A549 (cell line): ENCODE data around the gene OR1S1. TPM values are rescaled to one million over a fixed set of nuclear protein-coding genes. Genes with fewer than 3 reads are reported as not detected.
A peak's percentile ranks its signal among the peaks of the same experiment; 100 is the strongest.

Experiments used
- ATAC-seq, 2 experiments: fragments of 200-7000 bp in 1 of 2; fragments of >200 bp in 1 of 2; cut with Nextera tagmentation in 1 of 2; cut with Tn5 transposase in 1 of 2; 3 replicates each; pipeline versions ENCODE4 v1.8.0 to v1.9.1; 2018 to 2020; ENCODE audit warnings: mild to moderate bottlenecking in 1 of 2, moderate library complexity in 1 of 2
- CTCF ChIA-PET: fragments of 300-600 bp; sonication (Branson Sonifier 250); formaldehyde crosslinking; extraction: SDS; loops from one replicate; lab custom pipeline; 2021; ENCODE audit warnings: antibody characterized with exemption, inconsistent platforms; lab: Yijun Ruan, JAX
- POLR2A ChIA-PET: fragments of 350-600 bp; formaldehyde crosslinking; extraction: SDS; loops from one replicate; lab custom pipeline; 2021; ENCODE audit warnings: antibody characterized with exemption, inconsistent platforms; lab: Yijun Ruan, JAX
- DNase-seq, 2 experiments: peaks; one replicate each; pipeline versions ENCODE4 v3.0.0 to v3.0.0-alpha.2; 2011 to 2016; ENCODE audit warnings: low read depth in 1 of 2, low spot score in 1 of 2
- FAIRE-seq: peaks from 2 replicates; lab custom pipeline; 2011; peaks lifted over from hg19 to GRCh38; lab: Jason Lieb, UNC
- H3K27ac ChIP-seq, 2 experiments: fragments of >200 bp; sonication (Bioruptor Twin); formaldehyde crosslinking; 3 replicates each; pipeline ENCODE4 v1.5.1; 2016 to 2017
- H3K4me1 ChIP-seq: fragments of >200 bp; sonication (Bioruptor Twin); formaldehyde crosslinking; 3 replicates; pipeline ENCODE4 v1.6.1; 2016
- H3K4me2 ChIP-seq: fragments of >200 bp; sonication (Bioruptor Twin); formaldehyde crosslinking; 3 replicates; pipeline ENCODE4 v1.6.1; 2016
- H3K4me3 ChIP-seq: fragments of >200 bp; sonication (Bioruptor Twin); formaldehyde crosslinking; 3 replicates; pipeline ENCODE4 v1.5.1; 2016
- H3K9me3 ChIP-seq: fragments of >200 bp; sonication (Bioruptor Twin); formaldehyde crosslinking; 3 replicates; pipeline ENCODE4 v1.6.1; 2016
- CBX2 ChIP-seq: fragments of 200-600 bp; sonication (generic); IDR thresholded peaks from 2 replicates; pipeline ENCODE4 v1.6.1; 2016; ENCODE audit warnings: low read depth, mild to moderate bottlenecking, borderline replicate concordance
- EHMT2 ChIP-seq: fragments of 200-600 bp; sonication (generic); IDR thresholded peaks from 2 replicates; pipeline ENCODE4 v1.6.1; 2016; ENCODE audit warnings: antibody characterized with exemption, low read depth, mild to moderate bottlenecking, moderate library complexity
- FOSB ChIP-seq: fragments of 250-450 bp; sonication (Bioruptor Pico); IDR thresholded peaks from 2 replicates; pipeline ENCODE4 v1.5.0; 2020; ENCODE audit warnings: mild to moderate bottlenecking, moderate library complexity
- GATA3 ChIP-seq: IDR thresholded peaks from 2 replicates; pipeline ENCODE4 v1.6.1; 2012; ENCODE audit warnings: borderline replicate concordance
- HDAC2 ChIP-seq: fragments of 200-600 bp; sonication (generic); IDR thresholded peaks from 2 replicates; pipeline ENCODE4 v1.6.1; 2016
- HOXB5 ChIP-seq: fragments of 250-450 bp; sonication (Bioruptor Pico); IDR thresholded peaks from 2 replicates; pipeline ENCODE4 v1.5.0; 2020; ENCODE audit warnings: mild to moderate bottlenecking, moderate library complexity
- JUN ChIP-seq, 2 experiments: fragments of >200 bp; sonication (Bioruptor Twin); formaldehyde crosslinking; IDR thresholded peaks; 2 replicates in 1 of 2; 3 replicates in 1 of 2; pipeline ENCODE4 v1.6.1; 2016 to 2017
- MAFK ChIP-seq: fragments of 450-650 bp; IDR thresholded peaks from 2 replicates; pipeline ENCODE4 v1.6.1; 2014; ENCODE audit not compliant: partially characterized antibody
- MAX ChIP-seq: IDR thresholded peaks from 2 replicates; pipeline ENCODE4 v1.6.1; 2012
- MAZ ChIP-seq: fragments of 150-350 bp; IDR thresholded peaks from 2 replicates; pipeline ENCODE4 v1.6.1; 2014; ENCODE audit warnings: antibody characterized with exemption, low read depth, low read length, borderline replicate concordance
- NPAS2 ChIP-seq: fragments of 250-450 bp; sonication (Bioruptor Pico); IDR thresholded peaks from 2 replicates; pipeline ENCODE4 v1.8.0; 2022; ENCODE audit warnings: mild to moderate bottlenecking, moderate library complexity, borderline replicate concordance
- PBX3 ChIP-seq: IDR thresholded peaks from 2 replicates; pipeline ENCODE4 v1.6.1; 2012
- POLR2A ChIP-seq: IDR thresholded peaks from 2 replicates; pipeline ENCODE4 v1.6.1; 2012; ENCODE audit warnings: mild to moderate bottlenecking, low read length
- POLR2AphosphoS2 ChIP-seq: conservative IDR thresholded peaks from 2 replicates; pipeline ENCODE4 v1.6.1; 2012; ENCODE audit warnings: low read length, improper control_type of control experiment, inconsistent platforms
- RFX5 ChIP-seq: fragments of 450-650 bp; IDR thresholded peaks from 2 replicates; pipeline ENCODE4 v1.7.1; 2014; ENCODE audit warnings: antibody characterized with exemption, mild to moderate bottlenecking, moderate library complexity
- TFCP2L1 ChIP-seq: fragments of 250-450 bp; sonication (Bioruptor Pico); IDR thresholded peaks from 2 replicates; pipeline ENCODE4 v1.5.0; 2021; ENCODE audit warnings: mild to moderate bottlenecking
- TP53 ChIP-seq: fragments of 250-450 bp; sonication (Bioruptor Pico); IDR thresholded peaks from 2 replicates; pipeline ENCODE4 v1.5.0; 2021; ENCODE audit warnings: mild to moderate bottlenecking, moderate library complexity
- ZFP36 ChIP-seq: fragments of 450-650 bp; IDR thresholded peaks from 2 replicates; pipeline ENCODE4 v1.6.1; 2014; ENCODE audit warnings: borderline replicate concordance; ENCODE audit not compliant: partially characterized antibody
- ZNF302 ChIP-seq: fragments of 250-450 bp; sonication (Bioruptor Pico); IDR thresholded peaks from 2 replicates; pipeline ENCODE4 v1.9.0; 2021; ENCODE audit warnings: inconsistent platforms, mild to moderate bottlenecking, moderate library complexity
- WGBS: methylation state at CpG from one replicate; pipeline ENCODE4 v1.1.6; 2017; ENCODE audit errors: missing lambda C conversion rate; 5-methylcytosine and 5-hydroxymethylcytosine counted together
- polyA plus RNA-seq, 4 experiments: library from polyadenylated mRNA; depleted of rRNA in 3 of 4; stranded (reverse); fragments of >200 nt; fragmentation: RNase III in 1 of 4; extraction: RNeasy Plus Mini Kit Qiagen cat#74134 plus additional on column Dnase treatment in 1 of 4; gene quantifications; 2 replicates in 3 of 4; 3 replicates in 1 of 4; pipeline ENCODE4 v1.2.3, GENCODE V29; 2011 to 2017
- TF ChIP-seq, protein P1 (sequence below): fragments of >200 bp; sonication (Bioruptor Twin); formaldehyde crosslinking; IDR thresholded peaks from 3 replicates; pipeline ENCODE4 v1.5.1; 2016
- TF ChIP-seq, protein P2 (sequence below): fragments of >200 bp; sonication (Bioruptor Twin); formaldehyde crosslinking; IDR thresholded peaks from 2 replicates; pipeline ENCODE4 v1.6.1; 2016
- TF ChIP-seq, protein P3 (sequence below): fragments of 250-450 bp; sonication (Bioruptor Pico); IDR thresholded peaks from 2 replicates; pipeline ENCODE4 v1.5.0; 2021; ENCODE audit warnings: mild to moderate bottlenecking, moderate library complexity, borderline replicate concordance

OR1S1 gene
- polyA plus RNA-seq, 2 of the 4 experiments (the other 2 are of a cell fraction), result not detected

DNA sequence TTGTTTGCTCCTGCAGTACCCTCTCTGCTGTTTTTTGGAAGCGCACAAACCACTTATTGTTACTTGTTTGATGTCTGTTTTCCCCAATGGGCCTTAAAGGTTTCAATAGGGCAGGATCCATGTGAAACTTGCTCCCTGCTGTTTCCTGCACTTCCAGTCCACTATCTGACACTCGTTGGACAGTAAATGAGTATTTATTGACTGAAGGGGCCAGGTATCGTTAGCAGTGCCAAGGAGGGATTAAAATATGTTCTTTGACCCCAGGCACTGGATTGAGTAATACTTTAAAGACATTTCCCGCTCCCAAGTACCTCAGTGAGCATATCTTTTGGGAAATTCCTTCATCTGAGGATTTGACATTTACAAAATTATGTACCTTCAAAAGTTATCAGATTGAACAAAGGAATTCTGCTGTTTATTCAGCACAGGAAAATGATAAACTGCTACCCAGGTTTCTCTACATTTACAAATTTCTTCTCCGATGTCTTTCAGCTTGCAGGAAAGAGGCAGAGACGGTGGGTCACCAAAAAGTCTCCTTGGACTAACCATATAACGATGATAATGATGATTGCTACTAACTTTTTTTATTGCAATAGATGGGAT lies 46.9 kb upstream of the OR1S1 start (continued):
- TF ChIP-seq TFCP2L1 (CRISPR knock-in tag), result no peak

DNA sequence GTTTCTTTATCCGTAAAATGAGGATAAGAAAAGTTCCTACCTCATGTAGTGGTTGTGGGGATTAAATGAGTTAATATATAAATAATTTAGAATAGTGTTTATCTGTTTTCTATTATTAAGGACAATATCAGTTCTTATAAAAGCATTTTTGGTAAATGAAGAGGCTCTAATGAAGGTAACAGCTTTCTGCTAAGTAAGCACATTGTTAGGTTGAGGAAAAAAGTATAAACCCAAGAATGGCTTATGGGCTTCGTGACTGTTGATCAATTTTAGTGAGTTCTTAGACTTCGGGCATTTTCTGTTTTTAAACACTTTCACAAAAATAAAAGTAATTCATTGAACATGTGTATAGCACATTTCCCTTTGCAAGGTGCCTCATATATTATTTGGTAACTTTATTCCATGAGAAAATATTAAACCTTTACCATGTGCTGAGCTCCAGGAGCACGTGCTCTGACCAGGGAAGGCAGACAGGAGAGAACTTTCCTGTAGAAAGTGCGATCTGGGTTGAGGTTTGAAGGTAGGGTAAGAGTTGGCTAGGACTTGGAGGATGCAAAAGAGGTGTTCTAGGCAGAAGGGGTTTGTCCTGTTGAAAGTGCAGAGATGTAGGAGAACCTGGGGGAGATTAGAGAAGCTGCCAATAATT lies 35.0 kb upstream of the OR1S1 start:
- POLR2A ChIA-PET, result no interaction called here
- no peak for DNase-seq
- H3K4me3 ChIP-seq, result no peak overlapping the region
- TF ChIP-seq, protein P1, sequence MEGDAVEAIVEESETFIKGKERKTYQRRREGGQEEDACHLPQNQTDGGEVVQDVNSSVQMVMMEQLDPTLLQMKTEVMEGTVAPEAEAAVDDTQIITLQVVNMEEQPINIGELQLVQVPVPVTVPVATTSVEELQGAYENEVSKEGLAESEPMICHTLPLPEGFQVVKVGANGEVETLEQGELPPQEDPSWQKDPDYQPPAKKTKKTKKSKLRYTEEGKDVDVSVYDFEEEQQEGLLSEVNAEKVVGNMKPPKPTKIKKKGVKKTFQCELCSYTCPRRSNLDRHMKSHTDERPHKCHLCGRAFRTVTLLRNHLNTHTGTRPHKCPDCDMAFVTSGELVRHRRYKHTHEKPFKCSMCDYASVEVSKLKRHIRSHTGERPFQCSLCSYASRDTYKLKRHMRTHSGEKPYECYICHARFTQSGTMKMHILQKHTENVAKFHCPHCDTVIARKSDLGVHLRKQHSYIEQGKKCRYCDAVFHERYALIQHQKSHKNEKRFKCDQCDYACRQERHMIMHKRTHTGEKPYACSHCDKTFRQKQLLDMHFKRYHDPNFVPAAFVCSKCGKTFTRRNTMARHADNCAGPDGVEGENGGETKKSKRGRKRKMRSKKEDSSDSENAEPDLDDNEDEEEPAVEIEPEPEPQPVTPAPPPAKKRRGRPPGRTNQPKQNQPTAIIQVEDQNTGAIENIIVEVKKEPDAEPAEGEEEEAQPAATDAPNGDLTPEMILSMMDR, result no peak
- peak; percentile 49 for TF ChIP-seq MAFK
- TF ChIP-seq, all 56 proteins: peak for 1
- FAIRE-seq (no peak), ATAC-seq (no peak)
- 2% methylated on average over 5 of the region's 5 CpGs for WGBS
- Histone ChIP-seq H3K27ac (no peak overlapping the region), H3K4me1 (no peaks in the 10 kb centered on the region), H3K4me2 (no peak overlapping the region), H3K9me3 (no peaks in the 10 kb centered on the region)
- CTCF ChIA-PET, result no interaction called here

GRCh38 chr11:58178444-58178843 lies 34.1 kb upstream of the OR1S1 start:
- Histone ChIP-seq H3K4me3 (no peak overlapping the region), H3K9me3 (no peaks in the 10 kb centered on the region), H3K27ac (no peak overlapping the region), H3K4me1 (no peaks in the 10 kb centered on the region), H3K4me2 (no peak overlapping the region)
- FAIRE-seq (no peak), ATAC-seq (no peak), DNase-seq (no peak)
- WGBS, result 1% methylated on average over 6 of the region's 6 CpGs
- POLR2A ChIA-PET, result no interaction called here
- no peak for TF ChIP-seq MAZ
- no peak for TF ChIP-seq HOXB5 (CRISPR knock-in tag)
- no peak for TF ChIP-seq JUN (IDR thresholded peaks at IDR 0.05)
- no peak for TF ChIP-seq RFX5
- TF ChIP-seq POLR2AphosphoS2, result no peak
- no peak for TF ChIP-seq ZNF302
- no peak for TF ChIP-seq MAX
- TF ChIP-seq TP53, result no peak
- no peak for TF ChIP-seq EHMT2
- TF ChIP-seq PBX3, result no peak
- no peak for TF ChIP-seq POLR2A
- TF ChIP-seq, protein P2, sequence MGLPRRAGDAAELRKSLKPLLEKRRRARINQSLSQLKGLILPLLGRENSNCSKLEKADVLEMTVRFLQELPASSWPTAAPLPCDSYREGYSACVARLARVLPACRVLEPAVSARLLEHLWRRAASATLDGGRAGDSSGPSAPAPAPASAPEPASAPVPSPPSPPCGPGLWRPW, result no peak
- TF ChIP-seq, protein P3, sequence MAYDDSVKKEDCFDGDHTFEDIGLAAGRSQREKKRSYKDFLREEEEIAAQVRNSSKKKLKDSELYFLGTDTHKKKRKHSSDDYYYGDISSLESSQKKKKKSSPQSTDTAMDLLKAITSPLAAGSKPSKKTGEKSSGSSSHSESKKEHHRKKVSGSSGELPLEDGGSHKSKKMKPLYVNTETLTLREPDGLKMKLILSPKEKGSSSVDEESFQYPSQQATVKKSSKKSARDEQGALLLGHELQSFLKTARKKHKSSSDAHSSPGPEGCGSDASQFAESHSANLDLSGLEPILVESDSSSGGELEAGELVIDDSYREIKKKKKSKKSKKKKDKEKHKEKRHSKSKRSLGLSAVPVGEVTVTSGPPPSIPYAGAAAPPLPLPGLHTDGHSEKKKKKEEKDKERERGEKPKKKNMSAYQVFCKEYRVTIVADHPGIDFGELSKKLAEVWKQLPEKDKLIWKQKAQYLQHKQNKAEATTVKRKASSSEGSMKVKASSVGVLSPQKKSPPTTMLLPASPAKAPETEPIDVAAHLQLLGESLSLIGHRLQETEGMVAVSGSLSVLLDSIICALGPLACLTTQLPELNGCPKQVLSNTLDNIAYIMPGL (CRISPR knock-in tag), result no peak
- no peak for TF ChIP-seq HDAC2
- TF ChIP-seq FOSB, result no peak
- no peak for TF ChIP-seq CBX2
- TF ChIP-seq GATA3, result no peak
- no peak for TF ChIP-seq NPAS2 (CRISPR knock-in tag)
- TF ChIP-seq ZFP36, result no peak
- CTCF ChIA-PET, result no interaction called here
